Activated T-cell treated with anti-CD3 and anti-CD28 coated beads for 24 hours (primary cell): ENCODE data around the gene PKHD1.
"Not testable (repeated sequence)": the region's sequence is repeated elsewhere in the genome, so short reads cannot be mapped to it uniquely, and the experiment has no call there.

Experiments used
- DNase-seq: peaks from one replicate; pipeline ENCODE4 v3.0.0-alpha.2; 2020; ENCODE audit warnings: low read depth

PKHD1 gene

DNA sequence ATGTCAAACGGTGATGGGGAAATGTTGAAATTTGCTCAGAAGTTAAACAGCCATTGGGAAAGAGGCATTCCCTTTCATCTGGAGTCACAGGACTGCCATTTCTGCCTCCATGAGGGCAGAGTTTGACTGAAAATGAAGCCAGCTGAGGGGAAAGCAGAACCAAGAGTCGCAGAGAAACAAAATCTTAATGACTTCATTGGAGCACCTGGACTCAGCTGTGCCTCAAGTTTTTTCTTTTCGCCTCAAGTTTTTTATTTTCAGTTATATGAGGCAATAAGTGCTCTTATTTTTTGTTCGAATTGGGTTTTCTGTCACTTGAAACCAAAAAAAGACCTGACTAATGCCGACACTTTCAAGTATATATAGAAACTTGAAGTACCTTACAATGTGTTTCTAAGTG is 161.3 kb downstream of the PKHD1 start:
- DNase-seq: no peak

- not testable (repeated sequence) for DNase-seq
Observed at GRCh38 chr6:51922479-51922878, 164.9 kb downstream of the PKHD1 start.

DNA sequence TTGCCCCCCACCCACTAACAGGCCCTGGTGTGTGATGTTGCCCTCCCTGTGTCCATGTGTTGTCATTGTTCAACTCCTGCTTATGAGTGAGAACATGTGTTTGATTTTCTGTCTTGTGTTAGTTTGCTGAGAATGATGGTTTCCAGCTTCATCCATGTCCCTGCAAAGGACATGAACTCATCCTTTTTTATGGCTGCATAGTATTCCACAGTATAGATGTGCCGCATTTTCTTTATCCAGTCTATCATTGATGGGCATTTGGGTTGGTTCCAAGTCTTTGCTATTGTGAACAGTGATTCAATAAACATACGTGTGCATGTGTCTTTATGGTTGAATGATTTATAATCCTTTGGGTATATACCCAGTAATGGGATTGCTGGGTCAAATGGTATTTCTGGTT is 169.1 kb downstream of the PKHD1 start:
- not testable (repeated sequence) for DNase-seq

- no peak for DNase-seq
Observed at GRCh38 chr6:51915098-51915497, 172.3 kb downstream of the PKHD1 start.

DNA sequence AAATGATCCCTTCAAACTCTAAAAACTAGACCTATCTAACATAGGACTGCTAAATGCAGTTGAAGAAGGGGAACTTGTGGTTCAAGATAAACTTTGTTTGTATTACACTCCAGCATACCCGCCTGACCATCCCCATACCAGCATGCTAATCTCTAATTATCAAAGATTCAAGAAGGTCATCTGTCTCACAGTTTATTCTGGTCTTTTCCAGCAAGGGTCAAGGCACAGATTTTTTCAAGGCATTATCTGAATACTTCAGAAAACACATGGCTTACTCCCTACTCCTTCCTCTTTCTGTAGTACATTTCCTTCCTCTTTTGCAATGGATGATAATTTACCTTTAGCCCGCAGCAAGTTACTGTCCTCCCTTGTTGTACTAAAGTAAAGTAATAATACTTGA is 174.1 kb downstream of the PKHD1 start:
- DNase-seq: no peak

DNA sequence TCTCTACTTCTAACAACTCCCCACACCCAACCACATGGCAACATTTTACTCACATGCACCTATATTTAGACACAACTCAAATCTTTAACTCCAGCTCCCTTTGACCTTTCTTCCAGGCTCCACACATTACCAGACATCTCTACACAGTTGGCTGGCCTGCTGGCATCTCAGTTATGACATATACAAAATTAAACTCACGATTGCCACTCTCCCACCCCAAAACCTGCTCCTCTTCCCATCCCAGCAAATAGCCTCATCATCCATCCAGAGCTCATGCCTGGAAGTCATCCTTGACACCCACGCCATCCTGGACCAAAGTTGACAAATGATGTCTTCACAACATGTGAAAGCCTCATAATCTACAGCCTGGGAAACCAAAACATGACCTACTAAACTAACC is 176.6 kb downstream of the PKHD1 start:
- DNase-seq: no peak

GRCh38 chr6:51908243-51908642 is 179.2 kb downstream of the PKHD1 start:
- DNase-seq: no peak

GRCh38 chr6:51901766-51902764 is 185.3 kb downstream of the PKHD1 start:
- no peak for DNase-seq

DNA sequence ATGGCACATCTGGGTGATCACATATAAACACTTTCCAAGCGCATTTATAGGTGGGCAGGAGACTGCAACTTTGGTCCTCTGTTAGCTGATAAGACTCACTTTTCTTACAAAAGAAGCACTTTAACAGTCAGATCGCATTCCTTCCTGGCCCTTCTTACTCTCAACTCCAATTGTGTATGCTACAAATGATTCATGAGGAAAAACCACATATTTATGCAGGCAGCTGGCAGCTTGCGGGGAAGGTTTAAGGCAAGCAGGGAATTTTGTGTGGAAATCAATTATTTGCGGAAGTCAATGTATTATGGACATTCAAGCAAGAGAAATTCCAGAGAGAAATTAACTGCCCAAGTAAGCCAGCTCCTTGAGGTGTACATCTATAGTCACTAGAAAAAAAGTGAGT is 194.0 kb downstream of the PKHD1 start:
- no peak for DNase-seq

GRCh38 chr6:51892750-51893149 is 194.7 kb downstream of the PKHD1 start:
- DNase-seq: no peak

DNA sequence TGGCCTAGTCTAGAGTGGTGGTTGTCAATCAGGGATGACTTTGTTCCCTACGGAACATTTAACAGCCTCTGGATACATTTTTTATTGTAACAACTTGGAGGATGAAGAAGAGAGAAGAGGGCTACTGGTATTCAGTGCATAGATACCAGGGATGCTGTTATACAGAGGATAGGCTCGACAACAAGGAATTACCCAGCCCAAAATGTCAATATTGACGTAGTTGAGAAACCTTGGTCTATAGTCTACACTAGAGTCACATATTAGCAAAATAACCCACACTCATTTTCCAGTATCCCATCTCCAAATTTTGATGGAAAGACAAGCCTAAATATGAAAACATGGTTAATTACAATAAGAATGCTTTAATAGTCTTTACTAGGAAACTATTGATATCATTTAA is 195.1 kb downstream of the PKHD1 start:
- DNase-seq: no peak

DNA sequence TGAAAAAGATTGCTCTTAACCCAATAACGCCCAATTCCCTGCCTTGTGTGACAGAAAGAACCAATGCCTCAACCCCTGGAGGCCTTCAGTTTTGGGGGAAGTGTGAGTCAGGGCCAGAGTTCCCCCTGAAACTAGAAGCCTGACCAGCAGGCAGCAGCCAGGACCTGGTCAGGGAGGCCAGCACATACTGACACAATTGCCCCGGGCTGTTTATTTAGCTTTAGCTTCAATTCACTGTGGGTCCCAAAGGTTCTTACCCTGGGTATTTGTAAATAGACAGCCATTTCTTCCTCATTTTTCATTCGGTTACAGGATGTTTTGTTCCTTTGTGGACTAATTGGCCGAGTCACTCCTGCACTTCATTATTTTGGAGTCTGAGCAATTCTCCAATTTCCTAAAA is 195.6 kb downstream of the PKHD1 start:
- DNase-seq: no peak

GRCh38 chr6:51887859-51888258 is 199.6 kb downstream of the PKHD1 start:
- DNase-seq: no peak

DNA sequence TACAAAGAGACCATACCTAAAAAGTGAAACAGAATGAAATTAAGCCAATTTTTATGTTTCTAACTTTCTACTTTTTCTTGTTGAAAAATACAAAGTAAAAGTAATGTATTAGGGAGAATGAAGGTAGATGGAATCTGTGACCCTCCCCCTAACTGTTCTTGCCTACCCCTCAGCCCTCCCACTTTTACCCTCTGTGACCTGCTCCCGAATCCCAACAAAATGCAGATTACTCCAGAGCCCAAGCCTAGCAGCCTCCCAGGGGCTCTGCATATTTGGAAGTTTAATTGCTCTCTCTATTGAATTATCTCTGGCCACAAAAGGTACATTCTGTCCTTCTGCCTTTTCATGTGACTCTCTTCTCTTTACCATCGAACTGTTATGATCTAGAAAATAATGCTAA is 201.5 kb downstream of the PKHD1 start:
- DNase-seq: no peak

DNA sequence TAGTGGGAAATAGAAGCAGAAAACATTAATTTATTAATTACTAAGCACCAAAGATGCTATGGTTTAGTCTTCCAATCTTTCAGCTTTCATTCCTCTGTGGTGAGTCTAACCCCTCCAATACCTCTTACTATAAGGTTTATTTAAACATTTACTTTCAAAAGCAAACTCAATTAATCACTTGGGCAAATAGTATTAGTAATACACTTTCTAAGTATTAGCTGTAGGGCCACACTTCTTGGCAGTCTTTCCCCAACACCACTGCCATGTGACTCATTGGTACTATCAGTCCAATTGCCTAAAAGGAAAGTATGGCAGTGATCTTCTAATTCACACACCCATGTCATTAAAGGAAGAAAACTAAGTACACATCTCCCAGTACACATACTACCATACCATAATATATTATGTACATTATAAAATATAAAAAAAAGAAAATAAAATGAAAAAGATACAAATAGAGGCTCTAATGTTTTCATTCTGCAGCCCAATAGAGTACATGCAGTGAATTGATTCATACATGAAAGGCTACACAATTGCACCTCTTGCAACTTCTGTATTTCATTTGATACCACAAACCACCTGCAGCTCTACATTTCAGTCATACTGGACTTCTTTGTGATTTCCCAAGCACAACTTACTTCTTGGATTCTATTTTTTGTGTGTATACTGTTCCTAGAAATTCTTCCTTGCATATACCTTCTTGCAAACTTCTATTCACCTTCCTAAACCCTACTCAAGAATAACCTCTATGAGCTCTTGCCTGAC is 218.6 kb downstream of the PKHD1 start:
- DNase-seq: no peak

DNA sequence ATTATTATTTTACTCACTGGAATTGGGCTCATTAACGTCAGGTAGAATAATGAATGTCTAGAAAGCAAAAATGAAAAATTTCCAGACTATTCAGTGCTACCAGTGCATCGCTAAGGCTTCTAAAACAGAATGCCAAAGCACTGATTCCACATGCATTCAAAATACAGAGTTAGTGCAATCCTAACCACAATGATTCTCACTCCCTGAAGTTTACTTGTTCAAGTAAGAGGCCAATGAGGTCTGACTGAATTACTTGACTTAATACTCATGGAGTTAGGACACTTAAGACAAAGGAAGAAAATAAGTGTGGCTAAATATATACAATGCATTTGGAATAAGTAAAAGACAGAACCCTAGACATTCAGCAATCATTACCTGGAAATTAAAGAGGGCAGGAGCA is 220.5 kb downstream of the PKHD1 start:
- no peak for DNase-seq

DNA sequence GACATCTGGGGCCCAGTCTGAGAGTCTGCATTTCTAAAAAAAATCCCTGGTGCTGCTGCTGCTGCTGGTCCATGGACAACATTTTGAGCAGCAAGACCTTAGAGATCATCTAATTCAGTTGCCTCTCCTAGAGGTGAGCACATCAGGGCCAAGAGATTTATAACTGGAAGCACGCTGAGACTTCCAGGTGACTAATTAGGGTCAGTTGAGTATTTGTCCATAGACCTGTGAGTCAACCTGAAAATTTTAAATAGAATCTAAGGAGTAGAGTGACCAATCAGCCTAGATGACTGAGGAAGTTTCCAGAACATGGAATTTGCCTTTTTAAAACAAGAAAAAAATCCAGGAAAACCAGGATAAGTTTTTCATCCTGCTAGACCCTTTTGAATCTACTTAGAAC is 221.4 kb downstream of the PKHD1 start:
- no peak for DNase-seq

- DNase-seq: no peak
Observed at GRCh38 chr6:51865176-51865575, 222.2 kb downstream of the PKHD1 start.

- DNase-seq: no peak
Observed at GRCh38 chr6:51857134-51857533, 230.3 kb downstream of the PKHD1 start.

GRCh38 chr6:51856508-51856907 is 230.9 kb downstream of the PKHD1 start:
- DNase-seq: no peak

- no peak for DNase-seq
Observed at GRCh38 chr6:51855310-51856082, 231.9 kb downstream of the PKHD1 start.

GRCh38 chr6:51854876-51855275 is 232.5 kb downstream of the PKHD1 start:
- no peak for DNase-seq
